Hematopoietic multipotent progenitor cell treated with erythropoietin and hydrocortisone succinate and interleukin-3 and kit ligand, for 15 days (in vitro differentiated cells): ENCODE measurements around the gene PLEKHA4.
A peak's percentile ranks its signal among the peaks of the same experiment; 100 is the strongest.
"Not testable (repeated sequence)": the region's sequence is repeated elsewhere in the genome, so short reads cannot be mapped to it uniquely, and the experiment has no call there.

Experiments used
- DNase-seq: peaks from one replicate; pipeline ENCODE4 v3.0.0-alpha.2; 2015; ENCODE audit warnings: low spot score

PLEKHA4 gene

DNA sequence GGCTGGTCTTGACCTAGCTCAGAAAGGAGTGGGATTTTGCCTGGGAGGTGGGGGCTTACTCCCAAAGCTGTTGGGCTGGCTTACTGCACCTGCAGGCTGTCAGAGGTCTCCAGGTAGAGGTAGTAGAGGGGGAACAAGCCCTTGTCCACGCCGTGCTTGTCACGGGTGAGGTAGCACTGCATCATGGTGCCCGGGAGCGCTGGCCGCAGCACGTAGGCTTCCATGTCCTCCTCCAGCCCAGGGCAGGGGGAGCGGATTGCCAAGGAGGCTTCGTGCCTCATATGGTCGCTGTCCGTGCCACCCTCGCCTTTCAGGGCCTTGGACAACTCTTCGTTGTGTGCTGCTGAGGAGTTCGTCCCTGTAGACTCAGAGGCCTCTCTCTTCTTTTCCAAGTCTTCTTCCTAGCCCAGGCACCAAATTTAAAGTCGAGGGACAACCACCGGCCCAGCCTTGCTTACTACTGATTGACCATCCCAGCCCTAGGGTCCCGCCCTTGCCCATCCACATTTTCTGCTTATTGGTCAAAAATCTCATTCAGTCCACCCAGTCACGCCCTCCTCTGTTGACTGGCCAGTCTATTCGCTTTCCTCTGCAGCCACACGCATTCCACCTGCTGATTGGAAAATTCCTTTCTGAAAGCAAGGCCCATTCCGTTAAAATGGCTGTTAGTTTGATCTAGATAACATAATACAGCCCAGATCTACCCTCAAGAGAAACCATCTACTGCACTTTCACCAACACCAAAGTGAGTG is 19.6 kb upstream of the PLEKHA4 start:
- no peak for DNase-seq

DNA sequence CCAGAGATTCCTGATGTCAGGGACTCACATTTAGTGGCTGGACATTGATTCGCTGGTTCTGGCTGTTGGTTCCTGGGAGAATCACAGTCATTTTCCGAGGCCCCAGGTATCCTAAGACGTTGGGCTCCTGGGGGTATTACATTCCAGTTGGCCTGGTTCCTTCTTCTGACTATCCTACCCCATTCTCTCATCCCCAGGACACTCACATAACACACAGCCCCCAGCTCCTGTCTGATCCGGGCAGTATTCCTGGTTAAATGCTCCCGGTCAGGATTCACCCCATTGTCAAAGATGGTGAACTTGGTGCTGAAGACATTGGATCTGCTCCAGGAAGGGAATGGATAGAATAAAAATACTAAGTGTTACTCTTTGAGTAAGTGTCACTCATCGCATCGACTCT is 15.3 kb upstream of the PLEKHA4 start:
- no peak for DNase-seq

DNA sequence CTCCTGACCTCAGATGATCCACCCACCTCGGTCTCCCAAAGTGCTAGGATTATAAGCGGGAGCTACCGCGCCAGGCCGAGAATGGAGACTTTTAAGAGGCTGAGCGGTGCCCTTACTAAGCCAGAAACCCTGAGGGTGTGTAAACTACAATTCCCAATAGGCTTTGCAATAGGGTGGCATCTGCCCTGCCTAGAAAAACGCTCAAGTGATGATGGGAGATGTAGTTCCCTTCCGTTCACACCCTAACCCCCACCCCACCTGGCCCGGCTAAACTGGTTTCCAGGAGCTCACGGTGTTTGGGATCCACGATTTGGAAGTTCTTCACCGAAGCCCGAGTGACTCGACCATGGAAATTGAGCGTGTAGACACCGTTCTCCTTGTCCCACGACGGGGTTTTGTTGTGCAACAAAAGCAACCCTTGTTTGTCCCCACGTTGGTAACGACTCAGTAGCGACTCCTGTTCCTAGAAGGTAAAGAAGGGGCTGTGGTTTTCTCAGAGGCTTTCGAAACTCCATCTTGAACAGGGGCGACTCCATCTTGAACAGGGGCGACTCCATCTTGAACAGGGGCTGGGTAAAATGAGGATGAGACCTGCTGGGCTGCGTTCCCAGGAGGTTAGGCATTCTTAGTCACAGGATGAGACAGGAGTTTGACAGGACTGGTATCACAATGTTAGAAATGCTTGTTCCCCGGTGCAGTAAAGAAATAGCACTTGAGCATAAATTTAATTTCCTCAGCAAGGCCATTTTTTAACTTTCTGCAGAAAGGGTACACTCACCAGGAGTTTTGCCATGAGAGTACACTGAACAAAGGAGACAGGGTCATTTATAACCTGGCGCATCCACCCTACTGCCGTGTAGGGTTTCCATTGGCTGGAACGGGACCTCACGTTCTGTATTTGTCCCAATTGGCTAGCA is 13.6 kb upstream of the PLEKHA4 start:
- DNase-seq: peak; percentile 64

DNA sequence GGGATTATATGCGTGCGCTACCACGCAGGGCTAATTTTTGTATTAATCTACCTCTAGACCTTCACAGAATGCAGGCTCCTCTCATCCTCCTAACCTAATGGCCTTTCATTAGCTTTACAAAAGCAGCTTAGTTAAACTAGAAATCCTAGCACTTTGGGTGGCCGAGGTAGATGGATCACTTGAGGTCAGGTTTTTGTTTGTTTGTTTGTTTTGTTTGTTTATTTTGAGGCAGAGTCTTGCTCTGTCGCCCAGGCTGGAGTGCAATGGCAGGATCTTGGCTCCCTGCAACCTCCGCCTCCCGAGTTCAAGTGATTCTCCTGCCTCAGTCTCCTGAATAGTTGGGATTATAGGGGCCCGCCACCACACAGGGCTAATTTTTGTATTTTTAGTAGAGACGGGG is 11.3 kb upstream of the PLEKHA4 start:
- DNase-seq: not testable (repeated sequence)

DNA sequence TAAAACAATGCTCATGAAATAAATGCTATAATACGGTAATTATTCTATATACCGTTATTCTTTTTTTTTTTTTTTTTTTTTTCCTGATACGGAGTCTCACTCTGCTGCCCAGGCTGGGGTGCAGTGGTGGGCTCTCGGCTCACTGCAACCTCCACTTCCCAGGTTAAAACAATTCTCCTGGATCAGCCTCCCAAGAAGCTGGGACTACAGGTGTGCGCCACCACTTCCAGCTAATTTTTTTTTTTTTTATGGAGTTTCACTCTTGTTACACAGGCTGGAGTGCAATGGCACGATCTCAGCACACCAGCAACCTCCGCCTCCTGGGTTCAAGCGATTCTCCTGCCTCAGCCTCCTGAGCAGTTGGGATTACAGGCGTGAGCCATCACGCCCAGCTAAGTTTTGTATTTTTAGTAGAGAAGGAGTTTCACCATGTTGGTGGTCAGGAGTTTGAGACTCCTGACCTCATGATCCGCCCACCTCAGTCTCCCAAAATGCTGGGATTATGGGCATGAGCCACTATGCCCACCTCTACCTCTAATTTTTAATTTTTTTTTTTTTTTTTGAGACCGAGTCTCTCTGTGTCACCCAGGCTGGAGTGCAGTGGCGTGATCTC is 10.7 kb upstream of the PLEKHA4 start:
- no peak for DNase-seq

DNA sequence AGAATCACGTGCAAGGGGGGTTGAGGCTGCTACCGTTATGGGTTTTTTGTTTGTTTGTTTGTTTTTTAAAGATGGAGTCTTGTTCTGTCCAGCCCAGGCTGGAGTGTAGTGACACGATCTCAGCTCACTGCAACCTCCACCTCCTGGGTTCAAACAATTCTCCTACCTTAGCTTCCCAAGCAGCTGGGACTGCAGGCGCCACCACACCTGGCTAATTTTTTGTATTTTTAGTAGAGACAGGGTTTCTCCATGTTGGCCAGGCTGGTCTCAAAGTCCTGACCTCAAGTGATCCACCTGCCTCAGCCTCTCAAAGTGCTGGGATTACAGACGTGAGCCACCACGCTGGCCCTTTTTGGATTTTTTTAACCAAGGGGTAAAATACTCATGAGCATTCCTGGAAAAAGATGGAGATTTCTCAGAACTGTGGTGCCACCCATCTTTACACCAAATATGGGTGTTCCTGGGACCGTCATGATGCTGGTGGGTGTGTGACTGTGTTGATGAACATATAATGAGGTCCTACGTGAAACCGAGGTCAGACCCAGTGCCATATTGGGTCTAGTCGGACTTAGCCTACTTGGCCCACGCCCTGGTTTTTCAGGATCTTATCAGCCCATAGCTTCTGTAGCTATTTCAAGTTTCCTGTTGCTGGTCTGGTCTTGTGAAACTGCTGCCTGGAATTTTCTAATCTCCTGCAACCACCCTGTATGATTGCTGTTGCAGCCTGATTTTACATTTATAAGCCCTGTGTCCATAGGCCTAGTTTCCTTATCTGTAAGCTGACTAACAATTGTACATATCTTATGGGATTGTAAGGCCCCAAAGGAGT is 10.0 kb upstream of the PLEKHA4 start:
- peak; percentile 97 for DNase-seq

DNA sequence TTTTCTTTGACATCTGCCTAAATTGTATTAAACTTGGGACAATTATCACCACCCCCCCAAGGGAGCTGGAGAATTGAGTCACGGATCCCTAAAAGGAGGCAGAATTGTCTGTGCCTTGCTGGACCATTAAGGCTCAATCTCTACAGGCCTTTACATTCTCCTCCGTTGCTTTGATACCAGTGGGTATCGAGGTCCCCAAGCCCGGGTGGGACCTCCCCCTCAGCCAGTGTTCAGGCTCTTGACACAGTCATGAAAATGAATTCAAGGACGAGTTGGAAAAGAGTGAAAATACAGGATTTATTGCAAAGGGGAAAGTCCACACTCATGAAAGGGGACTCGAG is 9.4 kb upstream of the PLEKHA4 start:
- peak; percentile 52 for DNase-seq

DNA sequence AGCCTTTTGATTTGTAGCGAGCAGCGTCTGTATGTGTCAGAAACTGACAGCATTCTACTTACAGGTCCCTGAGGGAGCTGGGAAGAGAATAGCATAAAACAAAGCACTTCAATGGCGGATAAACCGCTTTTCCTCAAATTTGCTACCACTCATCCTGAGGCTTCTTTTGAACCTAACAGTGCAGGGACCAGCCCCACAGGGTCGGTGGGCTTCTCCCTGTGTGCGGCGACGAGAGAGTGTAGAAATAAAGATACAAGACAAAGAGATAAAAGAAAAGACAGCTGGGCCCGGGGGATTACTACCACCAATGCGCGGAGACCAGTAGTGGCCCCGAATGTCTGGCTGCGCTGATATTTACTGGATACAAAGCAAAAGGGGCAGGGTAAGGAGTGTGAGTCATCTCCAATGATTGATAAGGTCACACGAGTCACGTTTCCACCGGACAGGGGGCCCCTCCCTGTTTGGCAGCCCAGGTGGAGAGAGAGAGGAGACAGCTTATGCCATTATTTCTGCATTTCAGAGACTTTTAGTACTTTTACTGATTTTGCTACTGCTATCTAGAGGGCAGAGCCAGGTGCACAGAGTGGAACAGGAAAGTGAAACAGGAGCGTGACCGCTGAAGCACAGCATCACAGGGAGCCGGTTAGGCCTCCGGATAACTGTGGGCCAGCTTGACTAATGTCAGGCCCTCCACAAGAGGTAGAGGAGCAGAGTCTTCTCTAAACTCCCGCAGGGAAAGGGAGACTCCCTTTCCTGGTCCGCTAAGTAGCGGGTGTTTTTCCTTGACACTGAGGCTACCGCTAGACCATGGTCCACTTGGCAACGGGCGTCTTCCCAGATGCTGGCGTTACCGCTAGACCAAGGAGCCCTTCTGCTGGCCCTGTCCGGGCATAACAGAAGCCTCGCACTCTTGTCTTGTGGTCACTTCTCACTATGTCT is 7.9 kb upstream of the PLEKHA4 start:
- peak; percentile 88 for DNase-seq

DNA sequence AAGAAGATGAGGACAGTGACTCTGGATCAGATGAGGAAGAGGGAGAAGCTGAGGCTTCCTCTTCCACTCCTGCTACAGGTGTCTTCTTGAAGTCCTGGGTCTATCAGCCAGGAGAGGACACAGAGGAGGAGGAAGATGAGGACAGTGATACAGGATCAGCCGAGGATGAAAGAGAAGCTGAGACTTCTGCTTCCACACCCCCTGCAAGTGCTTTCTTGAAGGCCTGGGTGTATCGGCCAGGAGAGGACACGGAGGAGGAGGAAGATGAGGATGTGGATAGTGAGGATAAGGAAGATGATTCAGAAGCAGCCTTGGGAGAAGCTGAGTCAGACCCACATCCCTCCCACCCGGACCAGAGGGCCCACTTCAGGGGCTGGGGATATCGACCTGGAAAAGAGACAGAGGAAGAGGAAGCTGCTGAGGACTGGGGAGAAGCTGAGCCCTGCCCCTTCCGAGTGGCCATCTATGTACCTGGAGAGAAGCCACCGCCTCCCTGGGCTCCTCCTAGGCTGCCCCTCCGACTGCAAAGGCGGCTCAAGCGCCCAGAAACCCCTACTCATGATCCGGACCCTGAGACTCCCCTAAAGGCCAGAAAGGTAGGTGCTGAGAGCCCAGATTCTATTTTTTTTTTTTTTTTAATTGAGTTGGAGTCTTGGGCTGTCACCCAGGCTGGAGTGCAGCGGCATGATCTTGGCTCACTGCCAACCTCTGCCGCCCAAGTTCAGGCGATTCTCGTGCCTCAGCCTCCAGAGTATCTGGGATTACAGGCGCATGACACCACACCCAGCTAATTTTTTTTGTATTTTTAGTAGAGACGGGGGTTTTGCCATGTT is 6.1 kb upstream of the PLEKHA4 start:
- DNase-seq: peak; percentile 80

DNA sequence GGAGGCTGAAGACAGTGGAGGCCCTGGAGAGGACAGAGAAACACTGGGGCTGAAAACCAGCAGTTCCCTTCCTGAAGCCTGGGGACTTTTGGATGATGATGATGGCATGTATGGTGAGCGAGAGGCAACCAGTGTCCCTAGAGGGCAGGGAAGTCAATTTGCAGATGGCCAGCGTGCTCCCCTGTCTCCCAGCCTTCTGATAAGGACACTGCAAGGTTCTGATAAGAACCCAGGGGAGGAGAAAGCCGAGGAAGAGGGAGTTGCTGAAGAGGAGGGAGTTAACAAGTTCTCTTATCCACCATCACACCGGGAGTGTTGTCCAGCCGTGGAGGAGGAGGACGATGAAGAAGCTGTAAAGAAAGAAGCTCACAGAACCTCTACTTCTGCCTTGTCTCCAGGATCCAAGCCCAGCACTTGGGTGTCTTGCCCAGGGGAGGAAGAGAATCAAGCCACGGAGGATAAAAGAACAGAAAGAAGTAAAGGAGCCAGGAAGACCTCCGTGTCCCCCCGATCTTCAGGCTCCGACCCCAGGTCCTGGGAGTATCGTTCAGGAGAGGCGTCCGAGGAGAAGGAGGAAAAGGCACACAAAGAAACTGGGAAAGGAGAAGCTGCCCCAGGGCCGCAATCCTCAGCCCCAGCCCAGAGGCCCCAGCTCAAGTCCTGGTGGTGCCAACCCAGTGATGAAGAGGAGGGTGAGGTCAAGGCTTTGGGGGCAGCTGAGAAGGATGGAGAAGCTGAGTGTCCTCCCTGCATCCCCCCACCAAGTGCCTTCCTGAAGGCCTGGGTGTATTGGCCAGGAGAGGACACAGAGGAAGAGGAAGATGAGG is 5.3 kb upstream of the PLEKHA4 start:
- peak; percentile 96 for DNase-seq

DNA sequence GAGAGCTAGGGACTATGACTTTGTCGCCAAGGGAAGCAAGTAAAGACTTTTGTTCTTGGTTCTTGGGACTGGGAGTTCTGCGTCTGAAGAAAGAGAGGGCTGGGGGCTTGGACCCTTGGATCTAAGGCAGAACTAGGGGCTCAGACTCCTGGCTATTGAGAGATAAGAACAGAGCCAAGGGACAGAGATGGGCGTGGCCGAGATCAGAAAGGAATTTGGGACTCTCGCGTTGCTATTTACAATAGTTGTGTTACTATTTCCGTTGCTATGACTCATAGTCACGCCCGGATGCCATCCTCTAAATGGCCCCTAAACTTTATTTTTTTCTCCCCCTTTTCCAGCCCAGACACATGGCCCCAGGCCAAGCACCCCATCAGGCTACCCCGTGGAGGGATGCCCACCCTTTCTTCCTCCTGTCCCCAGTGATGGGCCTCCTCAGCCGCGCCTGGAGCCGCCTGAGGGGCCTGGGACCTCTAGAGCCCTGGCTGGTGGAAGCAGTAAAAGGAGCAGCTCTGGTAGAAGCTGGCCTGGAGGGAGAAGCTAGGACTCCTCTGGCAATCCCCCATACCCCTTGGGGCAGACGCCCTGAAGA is 4.6 kb upstream of the PLEKHA4 start:
- DNase-seq: peak; percentile 89

DNA sequence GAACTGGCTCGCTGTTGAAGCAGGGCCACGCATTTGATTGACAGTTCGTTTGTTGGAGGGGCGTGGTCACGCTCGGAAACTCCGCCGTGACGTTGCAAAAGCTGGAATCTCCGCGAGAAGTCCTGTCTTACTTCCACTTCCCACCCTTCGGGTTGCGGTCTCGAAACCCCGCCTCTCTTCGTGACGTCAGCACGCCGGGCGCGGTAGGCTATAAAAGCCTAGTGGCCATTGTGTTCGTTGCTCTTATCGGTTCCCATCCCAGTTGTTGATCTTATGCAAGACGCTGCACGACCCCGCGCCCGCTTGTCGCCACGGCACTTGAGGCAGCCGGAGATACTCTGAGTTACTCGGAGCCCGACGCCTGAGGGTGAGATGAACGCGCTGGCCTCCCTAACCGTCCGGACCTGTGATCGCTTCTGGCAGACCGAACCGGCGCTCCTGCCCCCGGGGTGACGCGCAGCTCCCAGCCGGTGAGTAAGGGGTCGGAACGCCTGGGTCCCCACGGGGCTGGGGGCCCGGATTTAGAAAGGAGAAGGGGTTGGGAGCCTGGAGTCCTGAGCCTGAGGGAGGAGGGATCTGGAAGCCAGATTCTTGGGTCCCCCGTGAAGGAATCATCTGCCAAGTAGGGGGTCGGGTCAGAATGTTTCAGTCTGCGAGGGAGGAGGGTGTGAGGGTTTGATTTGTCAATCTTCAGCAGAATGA is 3.9 kb upstream of the PLEKHA4 start, which contains the start of gene PPP1R15A:
Gene PPP1R15A (plus strand): TSS at position 240 of the 702 bp plus-strand sequence. CDS start 813 bp downstream, outside the sequence.
- peak; percentile 99 for DNase-seq

DNA sequence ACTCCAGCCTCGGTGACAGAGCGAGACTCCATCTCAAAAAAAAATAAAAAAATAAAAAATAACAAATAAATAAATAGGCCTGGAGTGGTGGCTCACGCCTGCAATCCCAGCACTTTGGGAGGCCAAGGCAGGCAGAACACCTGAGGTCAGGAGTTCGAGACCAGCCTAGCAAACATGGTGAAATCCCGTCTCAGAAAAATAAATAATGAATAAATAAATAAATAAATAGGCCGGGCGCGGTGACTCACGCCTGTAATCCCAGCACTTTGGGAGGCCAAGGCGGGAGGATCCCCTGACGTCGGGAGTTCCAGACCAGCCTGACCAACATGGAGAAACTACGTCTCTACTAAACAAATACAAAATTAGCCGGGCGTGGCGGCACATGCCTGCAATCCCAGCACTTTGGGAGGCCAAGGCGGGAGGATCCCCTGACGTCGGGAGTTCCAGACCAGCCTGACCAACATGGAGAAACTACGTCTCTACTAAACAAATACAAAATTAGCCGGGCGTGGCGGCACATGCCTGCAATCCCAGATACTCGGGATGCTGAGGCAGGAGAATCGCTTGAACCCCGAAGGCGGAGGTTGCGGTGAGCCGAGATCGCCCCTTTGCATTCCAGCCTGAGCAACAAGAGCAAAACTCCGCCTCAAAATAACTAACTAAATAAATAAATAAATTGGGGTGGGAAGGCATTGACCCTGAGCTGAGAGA is 3.2 kb upstream of the PLEKHA4 start:
- DNase-seq: not testable (repeated sequence)

DNA sequence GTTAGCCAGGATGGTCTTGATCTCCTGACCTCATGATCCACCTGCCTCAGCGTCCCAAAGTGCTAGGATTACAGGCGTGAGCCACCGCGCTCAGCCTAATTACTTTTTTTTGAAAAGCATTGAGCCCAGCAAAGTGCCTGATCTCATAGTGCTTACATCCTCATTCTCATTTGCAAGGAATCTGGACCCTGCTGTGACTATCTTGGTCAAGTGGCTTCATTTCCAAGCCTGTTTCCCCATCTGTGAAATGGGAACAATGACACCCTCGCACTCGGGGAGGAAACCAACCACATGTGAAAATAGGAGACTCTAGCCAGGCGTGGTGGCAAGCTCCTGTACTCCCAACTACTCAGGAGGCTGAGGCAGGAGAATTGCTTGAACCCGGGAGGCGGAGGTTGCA is 1.6 kb upstream of the PLEKHA4 start:
- DNase-seq: no peak

DNA sequence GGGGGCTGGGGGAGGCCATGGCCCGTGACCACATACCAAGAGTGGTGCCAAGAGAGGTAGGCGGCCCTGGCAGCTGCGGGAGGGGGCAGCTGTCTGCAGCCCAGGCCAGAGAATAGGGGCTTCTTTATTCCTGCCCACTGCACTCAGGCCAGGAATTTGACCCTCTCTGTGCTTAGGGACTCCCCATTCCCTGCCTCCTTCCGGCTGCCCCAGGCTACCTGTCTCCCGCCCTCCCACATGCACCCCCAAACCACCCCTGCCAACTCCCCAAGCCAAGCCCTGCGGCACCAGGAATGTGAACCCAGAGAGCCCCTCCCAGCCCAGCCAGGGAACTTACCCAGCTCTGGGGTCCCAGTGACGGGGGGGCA is 687 bp downstream of the PLEKHA4 start:
- no peak for DNase-seq

DNA sequence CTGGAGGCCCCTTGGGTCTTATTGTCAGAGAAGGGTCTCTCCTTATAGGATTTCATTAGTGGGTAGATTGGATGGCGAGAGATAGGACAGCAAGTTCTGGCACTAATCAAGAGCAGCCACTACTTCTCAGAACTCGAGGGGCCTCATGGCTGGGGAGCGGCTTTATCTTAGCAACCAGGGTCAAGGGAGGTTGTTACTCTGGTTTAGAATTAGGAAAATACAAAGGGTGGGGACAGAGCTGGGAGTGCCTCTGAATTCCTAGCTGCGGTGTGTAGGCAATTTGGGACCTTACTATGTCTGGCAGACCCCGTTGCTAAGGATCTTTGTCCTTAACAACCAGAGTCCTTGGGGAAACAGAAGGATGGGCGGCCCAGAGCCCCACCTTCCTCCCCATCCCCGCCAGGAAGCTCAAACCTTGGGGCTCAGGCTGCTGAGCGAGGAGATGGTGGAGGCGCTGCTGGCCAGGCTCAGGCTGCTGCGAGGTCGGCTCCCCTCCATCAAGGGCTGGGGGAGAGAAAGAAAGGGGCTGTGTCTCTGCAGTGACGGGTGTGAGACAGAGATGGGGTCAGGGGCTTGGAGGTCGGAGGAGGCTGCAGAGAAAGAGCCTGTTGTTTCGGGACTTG is 1.2 kb downstream of the PLEKHA4 start:
- DNase-seq: peak; percentile 60

DNA sequence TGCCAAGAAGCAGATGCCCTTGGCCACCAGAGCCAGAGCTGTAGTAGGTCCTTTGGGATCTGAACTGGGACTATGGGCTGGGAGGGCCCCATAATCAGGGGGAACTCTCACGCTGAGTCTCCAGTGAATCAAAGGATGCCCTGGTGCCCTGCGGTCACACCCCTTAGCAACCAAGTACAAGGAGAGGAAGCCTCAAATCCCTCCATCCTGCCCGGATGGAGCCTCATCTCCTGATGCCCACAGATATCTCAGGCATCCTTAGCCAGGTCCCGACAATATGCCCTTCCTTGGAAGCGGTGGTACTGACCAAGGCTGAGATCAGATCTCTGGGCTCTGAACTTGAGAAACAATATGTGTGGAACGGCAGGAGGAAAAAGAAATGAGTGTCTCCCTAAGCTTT is 1.7 kb downstream of the PLEKHA4 start:
- DNase-seq: no peak
